GM18519 (cell line): ENCODE measurements around the gene SESN1.

Experiments used
- ATAC-seq: cut with Tn5 transposase; IDR thresholded peaks from one replicate; pipeline ENCODE4 v1.9.1; 2021; ENCODE audit warnings: mild to moderate bottlenecking, moderate library complexity; ENCODE audit not compliant: unreplicated experiment, low FRiP score

Gene SESN1

DNA sequence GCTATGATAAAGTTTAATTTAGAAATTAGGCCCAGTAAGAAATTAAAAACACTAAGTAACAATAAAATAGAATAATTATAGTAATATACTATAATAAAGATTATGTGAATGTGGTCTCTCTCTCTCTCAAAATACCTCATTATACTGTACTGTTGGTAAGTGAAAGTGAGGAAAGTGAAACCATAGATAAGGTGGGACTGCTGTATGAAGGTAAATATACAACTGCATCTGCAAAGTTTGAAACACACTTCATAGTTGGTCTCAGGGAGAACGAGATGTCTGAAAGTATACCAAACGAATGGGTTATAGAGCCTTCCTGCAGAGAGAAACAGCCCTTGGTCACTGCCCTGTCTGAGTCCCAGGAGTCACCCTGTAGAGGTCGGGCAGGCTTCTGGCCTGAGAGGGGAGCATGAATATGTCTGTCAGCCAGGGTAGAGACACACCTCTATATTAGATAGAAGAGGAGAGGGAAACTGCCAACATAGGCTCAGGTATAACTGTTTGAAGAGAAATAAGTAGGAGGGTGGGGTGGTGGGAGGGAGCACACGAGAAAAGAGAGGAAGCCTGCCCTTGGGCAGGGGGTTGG, 31.8 kb downstream of the SESN1 start:
- ATAC-seq: no peak

DNA sequence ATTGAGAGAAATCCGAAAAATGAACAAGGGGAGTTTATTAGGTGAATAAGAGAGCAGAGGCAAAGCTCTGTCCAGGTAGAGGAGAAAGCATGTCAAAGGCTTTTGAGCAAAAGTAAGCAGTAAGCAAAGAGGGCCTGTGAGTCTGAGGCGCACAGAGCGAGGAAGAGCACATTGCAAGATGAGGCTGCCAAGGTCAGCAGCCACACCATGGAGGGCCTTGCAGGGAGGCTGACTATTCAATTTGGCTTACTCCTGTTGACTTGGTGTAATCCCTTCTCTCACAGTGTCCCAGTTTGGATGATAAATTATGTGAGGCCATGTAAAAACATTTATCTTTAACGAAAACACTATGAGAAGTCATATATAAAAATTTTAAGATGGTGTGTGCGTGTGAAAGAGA, 32.4 kb downstream of the SESN1 start:
- no peak for ATAC-seq

DNA sequence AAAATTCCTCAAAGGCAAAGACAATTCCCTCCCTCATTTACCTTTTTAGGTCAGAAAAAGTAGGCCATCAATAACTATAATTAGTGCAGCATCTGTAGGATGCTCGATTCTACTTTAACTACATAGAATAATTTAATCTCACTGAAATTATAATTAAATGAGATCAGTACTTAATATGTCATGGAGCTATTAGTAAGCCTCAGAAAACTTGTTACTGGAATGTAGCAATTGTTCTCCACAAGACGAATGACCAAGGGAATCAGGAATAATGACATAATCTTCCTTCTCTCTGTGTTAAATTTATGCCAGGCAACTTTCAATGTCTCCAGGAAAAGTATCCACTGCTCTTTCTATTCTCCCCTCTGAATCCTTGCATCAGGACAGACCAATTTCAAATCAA, 34.1 kb downstream of the SESN1 start:
- no peak for ATAC-seq

DNA sequence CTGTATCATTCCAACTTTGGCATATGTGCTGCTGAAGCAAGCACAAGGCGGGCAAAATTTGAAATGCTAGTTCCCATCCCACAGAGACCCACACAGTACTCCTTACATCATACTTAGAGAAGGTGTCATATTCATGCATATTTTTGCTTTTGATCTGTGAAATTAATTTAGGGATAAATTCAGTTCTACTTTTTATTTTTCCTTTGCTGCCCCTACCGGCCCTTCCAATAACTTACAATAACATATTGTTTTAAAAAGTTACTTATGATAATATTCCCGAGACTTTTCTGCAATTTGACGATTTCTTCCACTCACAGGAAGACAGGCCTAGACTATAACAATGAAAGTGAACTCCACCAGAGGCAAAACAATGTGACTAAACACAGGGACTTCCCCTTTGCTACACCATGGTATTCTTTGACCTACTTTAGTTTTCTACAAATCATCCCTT, 35.0 kb downstream of the SESN1 start:
- no peak for ATAC-seq

DNA sequence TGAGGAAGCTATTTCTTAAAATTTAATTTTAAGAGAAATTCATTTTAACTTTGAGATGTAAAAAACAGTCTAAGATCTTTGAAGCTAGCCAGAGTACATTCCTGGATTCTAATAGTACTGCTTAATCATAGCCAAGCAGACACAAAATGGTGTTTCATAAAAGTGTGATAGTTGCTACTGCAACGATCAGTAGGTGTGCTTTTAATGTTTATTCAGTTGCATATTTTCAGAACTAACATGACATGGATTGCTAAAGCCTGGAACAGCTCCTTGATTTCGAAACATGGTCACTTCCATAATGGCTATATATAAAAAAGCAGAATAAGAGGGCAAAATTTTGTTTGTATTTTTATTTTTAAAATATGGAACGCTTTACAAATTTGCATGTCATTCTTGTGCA, 35.5 kb downstream of the SESN1 start:
- no peak for ATAC-seq

DNA sequence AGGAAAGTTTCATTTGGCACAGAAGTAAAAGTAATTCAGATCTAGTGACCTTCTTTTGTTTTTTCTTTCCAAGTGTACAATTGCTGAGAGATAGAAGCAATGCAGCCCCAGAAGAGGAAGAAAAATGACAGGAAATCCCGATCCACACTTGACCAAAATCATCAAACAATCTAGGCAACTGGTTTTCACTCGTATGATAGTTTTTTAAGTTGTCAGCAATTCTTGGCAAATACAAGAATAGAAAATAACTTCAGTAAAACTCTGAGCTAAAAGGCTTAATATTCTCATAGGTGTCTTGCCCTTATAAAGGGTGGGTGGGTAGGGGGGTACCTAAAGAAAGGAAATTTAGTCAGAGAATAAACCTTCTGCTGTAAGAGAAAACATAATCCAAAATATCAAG, 36.0 kb downstream of the SESN1 start:
- no peak for ATAC-seq

DNA sequence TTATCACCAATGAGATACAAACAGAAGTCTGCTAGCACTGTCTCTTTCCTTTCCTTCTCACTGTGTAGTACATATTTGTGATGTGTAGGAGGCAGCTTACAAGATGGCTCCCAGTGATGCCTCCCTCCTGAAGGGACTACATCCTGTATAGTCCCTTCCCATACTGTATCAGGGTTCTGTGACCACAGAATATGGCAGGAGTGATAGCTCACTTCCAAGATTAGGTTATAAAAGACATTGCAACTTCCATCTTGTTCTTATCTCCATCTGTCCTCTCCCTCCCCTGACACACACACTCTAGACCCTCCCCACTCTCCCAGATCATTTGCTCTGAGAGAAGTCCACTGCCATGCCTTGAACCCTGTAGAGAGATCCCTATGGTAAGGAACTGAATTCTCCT, 38.0 kb downstream of the SESN1 start:
- no peak for ATAC-seq

DNA sequence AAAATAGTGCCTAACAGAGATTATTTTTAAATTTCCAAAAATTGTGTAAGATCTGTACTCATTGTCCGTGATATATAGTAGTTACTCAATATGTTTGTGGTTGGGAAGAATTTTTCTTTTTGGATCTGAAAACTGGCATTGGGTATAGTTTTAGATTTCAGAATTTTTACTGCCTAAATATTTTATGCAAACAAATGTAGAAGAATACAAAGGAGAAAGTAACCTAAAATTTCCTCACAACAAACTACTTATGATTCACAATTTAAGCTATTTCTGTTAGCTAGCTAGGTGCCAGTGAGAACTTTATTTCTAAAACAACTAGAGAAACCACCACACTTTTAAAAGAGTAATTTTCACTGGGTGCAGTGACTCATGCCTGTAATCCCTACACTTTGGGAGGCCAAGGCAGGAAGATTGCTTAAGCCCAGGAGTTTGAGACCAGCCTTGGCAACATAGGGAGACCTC, 38.8 kb downstream of the SESN1 start:
- ATAC-seq: no peak

DNA sequence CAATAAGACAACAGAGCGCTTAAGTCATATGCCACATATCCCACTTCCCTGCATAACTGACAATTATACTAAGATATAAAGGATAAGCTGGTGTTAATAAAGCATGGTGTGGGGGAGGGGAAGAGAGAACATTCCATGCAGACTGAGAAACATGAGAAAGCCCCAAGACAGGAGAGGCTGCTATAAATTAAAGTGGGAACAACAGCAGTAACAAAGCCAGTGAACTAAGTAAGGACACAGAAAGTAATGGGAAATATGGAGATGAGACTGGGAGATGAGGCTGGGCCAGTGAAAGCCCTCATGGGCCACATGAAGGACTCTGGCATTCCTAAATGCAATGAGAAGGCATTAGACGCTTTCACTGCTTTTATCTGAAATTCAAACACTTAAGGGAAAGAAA, 41.3 kb downstream of the SESN1 start:
- ATAC-seq: no peak

DNA sequence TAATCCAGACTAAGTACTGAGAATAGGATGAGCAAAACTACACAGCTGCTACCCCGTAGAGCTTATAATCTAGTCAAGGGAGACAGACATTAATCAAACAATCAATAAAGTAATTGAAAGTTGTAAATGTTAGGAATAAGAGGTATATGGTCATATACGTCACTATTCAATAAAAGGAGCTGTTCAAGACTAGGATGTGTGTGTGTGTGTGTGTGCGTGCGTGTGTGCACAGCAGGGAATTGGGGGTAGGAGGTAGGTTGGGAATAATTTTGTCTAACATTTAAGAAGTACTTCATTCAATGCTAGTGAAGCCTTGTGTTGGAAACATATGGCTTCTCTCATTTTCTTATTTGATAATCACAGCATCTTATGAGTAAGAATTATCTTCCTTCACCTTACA, 41.8 kb downstream of the SESN1 start:
- ATAC-seq: no peak

DNA sequence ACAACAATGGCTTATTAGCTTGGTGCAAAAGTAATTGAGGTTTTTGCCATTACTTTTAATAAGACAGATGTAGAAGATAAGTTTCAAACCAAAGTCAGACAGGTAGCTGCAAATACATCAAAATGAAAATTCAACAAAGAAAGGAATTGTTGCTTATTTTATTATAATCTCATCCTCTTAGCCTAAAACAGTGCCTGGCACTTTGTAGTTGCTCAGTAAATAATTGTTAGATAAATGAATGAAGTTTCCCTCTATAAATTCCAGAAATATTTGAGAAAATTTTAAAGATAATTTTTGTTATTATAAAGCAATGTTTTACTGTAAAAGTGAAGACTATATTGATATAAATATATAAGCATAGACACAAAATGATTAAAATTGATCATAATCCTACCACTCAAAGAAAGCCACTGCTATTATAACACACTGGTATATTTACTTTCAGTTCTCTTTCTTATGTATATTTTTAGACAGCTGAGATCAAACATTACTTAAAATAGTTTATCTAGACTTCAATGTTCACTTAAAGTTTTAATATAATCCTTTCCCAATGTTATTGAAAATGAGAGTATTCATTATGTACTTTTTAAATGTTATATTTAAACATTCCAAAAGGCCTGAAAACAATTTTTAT, 42.5 kb downstream of the SESN1 start:
- no peak for ATAC-seq

DNA sequence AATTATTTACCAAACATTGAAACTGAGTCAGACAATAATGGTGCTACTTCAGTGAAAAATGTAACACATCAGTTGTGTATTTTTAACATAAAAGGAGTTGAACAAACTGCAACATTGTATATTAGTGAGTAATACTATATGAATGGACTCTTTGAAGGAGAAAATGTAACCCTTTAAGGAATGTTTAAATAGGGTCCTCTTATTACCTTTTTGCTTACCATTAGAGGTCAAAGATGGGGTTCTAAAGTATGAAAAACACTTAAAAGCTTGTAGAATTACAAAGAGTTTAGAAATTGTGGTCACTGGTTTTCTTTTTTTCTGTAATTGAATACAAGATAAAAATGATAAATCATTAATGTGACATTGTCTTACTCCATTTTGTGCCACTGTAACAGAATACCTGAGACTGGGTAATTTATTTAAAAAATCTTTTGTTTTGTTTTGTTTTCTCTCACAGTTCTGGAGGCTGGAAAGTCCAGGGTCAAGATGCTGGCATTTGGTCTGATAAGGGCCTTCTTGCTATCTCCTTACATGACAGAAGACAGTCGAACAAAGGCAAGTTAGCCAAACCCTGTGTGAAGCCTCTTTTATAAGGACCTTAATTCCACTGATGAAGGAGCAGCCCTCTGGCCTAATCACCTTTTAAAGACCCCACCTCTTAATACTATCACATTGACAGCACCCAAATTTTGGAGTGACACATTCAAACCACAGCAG, 43.2 kb downstream of the SESN1 start:
- no peak for ATAC-seq

DNA sequence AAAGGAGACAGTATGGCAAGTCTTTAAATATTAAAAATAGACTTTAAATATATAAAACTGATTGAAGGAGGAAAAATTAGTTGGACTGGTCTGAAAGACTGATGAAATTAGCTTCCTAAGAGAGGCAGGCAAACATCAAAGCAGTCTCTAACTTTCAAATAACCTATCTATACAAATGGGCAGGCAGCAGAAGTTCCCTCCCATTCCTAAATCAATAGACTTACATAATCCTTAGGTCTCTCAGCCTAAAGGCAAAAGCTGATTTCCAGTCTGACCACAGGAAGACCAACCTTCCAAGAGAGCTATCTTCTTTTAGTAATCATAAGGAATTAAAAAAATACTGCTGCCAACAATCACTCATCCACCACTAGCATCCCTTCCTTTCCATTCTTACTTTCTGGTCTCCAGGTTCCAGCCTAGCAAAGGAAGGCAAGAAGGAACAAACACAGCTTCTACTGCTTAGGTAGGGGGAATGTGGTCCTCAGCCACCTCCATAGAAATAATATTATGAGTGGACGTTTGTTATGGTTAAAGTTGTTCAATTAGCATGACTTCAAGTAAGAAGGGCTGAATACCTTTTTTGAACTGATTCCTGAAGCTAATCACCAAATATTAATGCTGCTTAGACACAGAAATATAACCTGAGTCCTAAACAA, 44.1 kb downstream of the SESN1 start:
- ATAC-seq: no peak

DNA sequence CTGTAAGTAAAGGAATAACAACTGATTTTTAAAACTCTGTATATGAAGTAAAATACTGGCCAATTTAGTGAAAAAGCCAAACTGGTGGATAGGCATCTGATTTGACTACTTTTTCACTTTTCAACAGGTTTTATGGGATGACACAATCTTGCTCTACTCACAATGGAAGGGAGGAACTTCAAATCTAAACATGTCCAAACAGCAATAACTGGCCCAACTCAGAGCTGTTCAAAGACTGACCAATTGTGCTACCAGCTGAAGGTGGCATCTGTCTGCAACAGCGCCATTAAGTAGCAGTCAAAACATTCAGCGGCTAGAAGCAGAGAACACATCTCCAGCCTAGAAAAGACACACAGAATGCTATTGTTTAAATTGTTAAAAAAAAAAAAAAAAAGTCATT, 44.6 kb downstream of the SESN1 start:
- no peak for ATAC-seq

DNA sequence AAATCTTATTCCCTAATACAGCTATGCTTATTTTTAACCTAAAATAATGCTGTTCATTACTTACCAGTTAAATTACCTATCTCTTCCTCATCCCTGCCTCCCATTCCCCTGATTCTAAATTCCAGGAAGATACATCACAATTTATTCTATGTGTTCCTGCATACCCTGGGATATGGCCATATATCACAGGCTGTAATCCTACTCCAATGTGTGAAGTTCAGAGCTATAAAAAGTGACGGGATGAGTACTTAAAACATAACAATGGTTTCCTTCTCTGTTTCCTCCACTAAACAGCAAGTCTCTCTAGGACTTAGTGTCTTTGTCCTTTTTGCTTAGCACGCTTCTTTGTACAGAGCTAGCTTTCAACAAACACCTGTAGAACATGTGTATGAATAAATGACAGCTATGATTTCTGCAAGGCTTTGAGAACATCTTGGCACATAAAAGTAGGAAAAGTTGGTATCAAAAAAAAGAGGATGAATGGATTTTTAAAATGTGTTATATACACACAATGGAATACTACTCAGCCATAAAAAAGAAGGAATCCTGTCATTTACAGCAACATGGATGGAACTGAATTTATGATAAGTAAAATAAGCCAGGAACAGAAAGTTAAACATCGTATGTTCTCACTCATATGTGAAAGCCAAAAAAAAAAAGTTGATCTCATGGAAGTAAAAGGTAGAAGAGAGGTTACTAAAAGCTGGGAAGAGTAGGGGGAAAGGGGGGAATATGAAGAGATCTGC, 45.8 kb downstream of the SESN1 start:
- no peak for ATAC-seq

DNA sequence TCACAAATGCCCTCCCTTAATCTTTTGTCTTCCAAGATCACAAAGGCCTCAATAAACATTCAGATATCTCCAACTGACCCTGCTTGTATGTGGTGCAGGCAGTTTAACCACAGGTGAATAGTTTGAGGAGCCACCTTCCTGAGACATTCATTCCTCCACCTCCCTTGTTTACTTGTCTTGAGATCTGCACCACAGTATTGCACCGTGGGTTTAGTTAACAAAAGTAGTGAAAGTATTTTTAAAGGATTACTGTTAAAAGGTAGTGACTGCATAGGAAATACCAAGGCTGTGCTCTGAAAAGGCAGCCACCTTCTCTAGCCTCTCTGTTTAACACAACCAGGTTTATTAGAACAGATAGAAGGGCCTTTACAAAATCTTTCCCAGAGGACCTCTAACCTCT, 46.5 kb downstream of the SESN1 start:
- no peak for ATAC-seq

DNA sequence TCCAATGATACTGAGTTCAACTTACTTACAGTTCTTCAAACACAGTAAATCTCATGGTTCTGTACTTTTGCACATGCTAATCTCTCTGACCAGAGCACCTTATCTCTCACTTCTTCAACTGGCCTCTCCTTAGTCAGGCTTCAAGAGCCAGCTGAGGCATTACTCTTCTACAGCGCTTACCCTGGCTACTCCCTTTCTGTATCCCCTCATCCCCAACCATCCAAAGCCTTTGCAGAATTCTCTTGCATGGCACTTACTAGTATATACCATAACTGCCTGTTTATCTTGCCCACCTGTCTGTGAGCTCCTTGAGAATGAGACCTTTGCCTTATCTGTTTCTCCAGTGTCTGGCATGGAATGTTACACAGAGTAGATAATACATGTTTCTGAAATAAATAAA, 49.2 kb downstream of the SESN1 start:
- ATAC-seq: no peak

DNA sequence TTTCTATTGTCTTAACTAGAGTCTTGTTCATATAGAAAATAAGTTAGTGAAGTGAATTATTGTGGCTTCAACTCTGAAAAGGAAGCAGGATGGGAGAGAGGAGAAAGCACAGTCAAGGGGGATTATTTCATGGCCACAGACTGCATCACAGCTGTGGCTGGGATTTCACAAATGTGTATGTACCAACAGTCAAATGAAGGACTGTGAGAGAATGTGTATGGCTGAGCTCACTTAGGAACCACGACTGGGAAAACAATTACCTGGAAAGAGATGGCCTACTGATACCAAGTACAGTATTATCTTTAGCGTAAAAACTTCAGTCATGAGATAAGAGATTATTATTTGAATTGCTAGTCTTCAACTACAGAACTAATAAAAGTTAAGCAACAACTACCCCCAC, 54.9 kb downstream of the SESN1 start:
- ATAC-seq: no peak

DNA sequence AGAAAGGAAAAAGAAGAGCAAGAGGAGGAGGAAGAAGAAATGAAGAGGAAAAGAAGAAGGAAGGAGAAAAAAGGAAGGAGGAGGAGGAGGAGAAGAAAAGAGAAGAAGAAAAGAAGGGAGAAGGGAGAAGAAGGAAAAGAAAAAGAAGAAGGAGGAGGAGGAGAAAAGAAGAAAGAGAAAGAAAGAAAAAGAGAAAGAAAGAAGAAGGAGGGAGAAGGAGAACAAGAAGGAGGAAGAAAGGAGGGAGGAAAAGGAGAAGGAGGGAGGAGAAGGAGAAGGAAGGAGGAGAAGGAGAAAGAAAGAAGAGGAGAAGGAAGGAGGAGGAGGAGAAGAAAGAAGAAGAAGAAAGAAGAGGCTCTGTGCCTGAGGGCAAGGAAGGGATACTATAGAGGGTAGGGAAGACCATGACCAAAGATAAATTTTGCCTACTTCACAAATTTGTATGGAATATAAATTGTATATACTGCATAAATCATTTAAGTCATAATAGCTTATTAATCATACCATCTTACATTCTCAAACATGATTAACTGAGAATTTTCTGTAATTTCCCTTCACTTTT, 55.7 kb downstream of the SESN1 start:
- ATAC-seq: no peak

DNA sequence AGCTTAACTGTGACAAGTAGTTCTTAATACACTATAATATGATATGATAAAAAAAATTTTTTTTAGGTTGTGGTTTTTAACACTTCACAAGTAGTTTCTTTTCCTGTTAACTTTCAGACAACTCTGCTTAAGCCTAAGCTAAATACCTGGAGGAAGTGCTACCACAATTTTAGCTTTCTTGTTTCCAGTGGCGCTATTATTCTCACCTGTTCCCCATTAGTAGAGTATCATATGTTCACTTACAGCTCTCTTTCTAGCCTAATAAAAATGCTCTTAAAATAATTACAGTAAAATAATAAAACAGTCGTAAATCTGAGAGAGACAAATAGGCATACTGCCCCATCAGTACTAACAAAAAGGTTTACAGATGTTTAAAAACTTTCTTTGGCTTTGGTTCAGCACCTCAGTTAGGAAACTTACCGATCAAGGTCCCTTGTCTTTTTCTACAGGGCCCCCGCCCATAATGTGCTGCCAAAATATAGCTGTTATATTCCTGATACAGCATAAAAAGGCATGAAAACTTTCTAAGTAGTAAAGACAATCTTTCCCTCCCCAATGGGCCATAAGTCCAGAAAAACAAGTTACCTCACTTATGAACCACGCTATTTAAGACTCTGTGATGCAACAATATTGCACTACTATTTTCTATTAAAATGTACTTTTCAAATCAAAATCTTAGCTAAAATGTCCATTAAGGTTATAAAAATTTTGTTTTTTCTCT, 57.9 kb downstream of the SESN1 start:
- no peak for ATAC-seq
